Loucy (cell line): ENCODE data around the gene RAET1E.

Experiments used
- H2AFZ ChIP-seq: fragments of 200-600 bp; sonication (generic); 2 replicates; pipeline ENCODE4 v1.6.0; 2016; ENCODE audit warnings: antibody characterized with exemption, mild to moderate bottlenecking, low read length, moderate library complexity
- H3F3A ChIP-seq: fragments of 200-600 bp; 2 replicates; pipeline ENCODE4 v1.6.0; 2016; ENCODE audit warnings: antibody characterized with exemption, low read depth, mild to moderate bottlenecking
- H3K27me3 ChIP-seq: fragments of 200-600 bp; sonication (generic); 2 replicates; pipeline ENCODE4 v1.6.1; 2014; ENCODE audit warnings: low read length, mild to moderate bottlenecking; ENCODE audit not compliant: insufficient read depth, poor library complexity, severe bottlenecking
- H3K36me3 ChIP-seq: fragments of 200-600 bp; sonication (generic); 2 replicates; pipeline ENCODE4 v1.6.1; 2016; ENCODE audit warnings: low read length; ENCODE audit not compliant: insufficient read depth
- H3K4me1 ChIP-seq: fragments of 200-600 bp; sonication (generic); 2 replicates; pipeline ENCODE4 v1.5.1; 2014; ENCODE audit warnings: low read length, mild to moderate bottlenecking; ENCODE audit not compliant: insufficient read depth, poor library complexity, severe bottlenecking
- H3K4me2 ChIP-seq: fragments of 200-600 bp; sonication (generic); 2 replicates; pipeline ENCODE4 v1.6.0; 2014; ENCODE audit warnings: antibody characterized with exemption, low read length, low read depth, mild to moderate bottlenecking; ENCODE audit not compliant: poor library complexity, severe bottlenecking
- H3K4me3 ChIP-seq: fragments of 200-600 bp; sonication (generic); 2 replicates; pipeline ENCODE4 v1.5.1; 2014; ENCODE audit warnings: low read length, mild to moderate bottlenecking, mixed read lengths; ENCODE audit not compliant: poor library complexity, severe bottlenecking
- H3K79me2 ChIP-seq: fragments of 200-600 bp; sonication (generic); 2 replicates; pipeline ENCODE4 v1.6.1; 2014; ENCODE audit warnings: low read length; ENCODE audit not compliant: insufficient read depth
- H3K9ac ChIP-seq: fragments of 200-600 bp; sonication (generic); 2 replicates; pipeline ENCODE4 v1.6.0; 2014; ENCODE audit warnings: mild to moderate bottlenecking, low read depth, low read length, moderate library complexity; ENCODE audit not compliant: poor library complexity, severe bottlenecking
- H3K9me2 ChIP-seq: fragments of 200-600 bp; sonication (generic); replicated peaks from 2 replicates; pipeline ENCODE4 v1.6.1; 2016; ENCODE audit warnings: low read depth, low read length, mixed read lengths
- H3K9me3 ChIP-seq: fragments of 200-600 bp; sonication (generic); 2 replicates; pipeline ENCODE4 v1.6.1; 2014; ENCODE audit warnings: mild to moderate bottlenecking, antibody characterized with exemption, low read length, low read depth; ENCODE audit not compliant: insufficient read depth
- H4K20me1 ChIP-seq: fragments of 200-600 bp; sonication (generic); 2 replicates; pipeline ENCODE4 v1.6.0; 2014; ENCODE audit warnings: antibody characterized with exemption, low read length, mild to moderate bottlenecking; ENCODE audit not compliant: insufficient read depth, poor library complexity, severe bottlenecking
- EZH2phosphoT487 ChIP-seq: fragments of 200-600 bp; IDR thresholded peaks from 2 replicates; pipeline ENCODE4 v1.6.1; 2018; ENCODE audit warnings: antibody characterized with exemption, mild to moderate bottlenecking, moderate library complexity, borderline replicate concordance
- TF ChIP-seq, protein P1 (sequence below): fragments of 200-600 bp; sonication (generic); conservative IDR thresholded peaks from 2 replicates; pipeline ENCODE4 v1.5.1; 2014; ENCODE audit warnings: mild to moderate bottlenecking, antibody characterized with exemption, low read length

RAET1E gene

DNA sequence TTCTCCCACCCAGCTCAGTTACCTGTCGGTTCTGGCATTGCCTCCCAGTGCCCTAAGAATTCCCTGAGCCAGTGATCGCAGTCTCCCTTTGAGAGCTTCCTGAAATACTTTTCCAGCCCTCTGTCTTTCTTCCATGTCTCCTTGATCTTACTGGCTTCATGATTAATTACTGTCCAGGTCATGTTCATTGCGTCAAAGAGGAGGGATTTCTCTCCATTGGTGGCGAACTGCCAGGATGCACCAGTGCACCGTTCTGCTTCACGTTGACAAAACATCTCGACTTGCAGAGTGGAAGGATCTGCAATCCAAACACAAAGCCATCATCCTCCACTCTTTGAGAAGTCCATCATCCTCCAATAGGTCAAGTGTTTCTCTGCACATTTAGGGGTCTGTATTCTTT is 8.6 kb downstream of the RAET1E start:
- Histone ChIP-seq H3K27me3 (no peaks in the 10 kb centered on the region), H4K20me1 (no peaks in the 10 kb centered on the region), H3K36me3 (no peaks in the 10 kb centered on the region), H3K4me2 (no peak overlapping the region), H3K9ac (no peak overlapping the region), H3K79me2 (no peaks in the 10 kb centered on the region), H3K4me1 (peaks cover 30% of the 10 kb centered on the region), H2AFZ (no peak overlapping the region), H3F3A (no peaks in the 10 kb centered on the region), H3K4me3 (no peak overlapping the region), H3K9me3 (no peaks in the 10 kb centered on the region), H3K9me2 (no peaks in the 10 kb centered on the region)
- no peak for TF ChIP-seq EZH2phosphoT487
- TF ChIP-seq, protein P1, sequence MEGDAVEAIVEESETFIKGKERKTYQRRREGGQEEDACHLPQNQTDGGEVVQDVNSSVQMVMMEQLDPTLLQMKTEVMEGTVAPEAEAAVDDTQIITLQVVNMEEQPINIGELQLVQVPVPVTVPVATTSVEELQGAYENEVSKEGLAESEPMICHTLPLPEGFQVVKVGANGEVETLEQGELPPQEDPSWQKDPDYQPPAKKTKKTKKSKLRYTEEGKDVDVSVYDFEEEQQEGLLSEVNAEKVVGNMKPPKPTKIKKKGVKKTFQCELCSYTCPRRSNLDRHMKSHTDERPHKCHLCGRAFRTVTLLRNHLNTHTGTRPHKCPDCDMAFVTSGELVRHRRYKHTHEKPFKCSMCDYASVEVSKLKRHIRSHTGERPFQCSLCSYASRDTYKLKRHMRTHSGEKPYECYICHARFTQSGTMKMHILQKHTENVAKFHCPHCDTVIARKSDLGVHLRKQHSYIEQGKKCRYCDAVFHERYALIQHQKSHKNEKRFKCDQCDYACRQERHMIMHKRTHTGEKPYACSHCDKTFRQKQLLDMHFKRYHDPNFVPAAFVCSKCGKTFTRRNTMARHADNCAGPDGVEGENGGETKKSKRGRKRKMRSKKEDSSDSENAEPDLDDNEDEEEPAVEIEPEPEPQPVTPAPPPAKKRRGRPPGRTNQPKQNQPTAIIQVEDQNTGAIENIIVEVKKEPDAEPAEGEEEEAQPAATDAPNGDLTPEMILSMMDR: no peak

DNA sequence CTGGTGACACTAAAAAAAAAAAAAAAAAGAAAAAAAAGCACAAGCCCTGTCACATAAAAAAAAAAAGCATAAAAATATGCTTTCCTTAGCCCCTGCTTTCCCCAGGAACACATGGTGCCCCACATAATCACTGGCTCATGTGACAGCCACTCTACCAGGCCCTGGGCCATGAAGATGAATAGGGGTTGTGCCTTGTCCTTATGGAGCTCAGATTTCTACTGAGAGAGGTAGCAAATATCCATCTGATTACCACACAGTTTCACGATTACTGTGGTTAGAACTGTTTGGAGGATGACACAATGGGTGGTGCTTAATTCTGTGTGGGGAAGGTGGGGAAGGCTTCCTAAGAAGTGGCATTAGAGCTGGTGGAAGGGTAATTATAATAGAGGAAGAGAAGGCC is 9.3 kb downstream of the RAET1E start:
- Histone ChIP-seq H3K9me2 (no peaks in the 10 kb centered on the region), H3K79me2 (no peaks in the 10 kb centered on the region), H3F3A (no peaks in the 10 kb centered on the region), H3K9me3 (no peaks in the 10 kb centered on the region), H3K4me1 (peaks cover 30% of the 10 kb centered on the region), H3K4me2 (no peak overlapping the region), H2AFZ (no peak overlapping the region), H3K4me3 (no peak overlapping the region), H3K27me3 (no peaks in the 10 kb centered on the region), H3K36me3 (no peaks in the 10 kb centered on the region), H4K20me1 (no peaks in the 10 kb centered on the region), H3K9ac (no peak overlapping the region)
- TF ChIP-seq, protein P1: no peak
- no peak for TF ChIP-seq EZH2phosphoT487

DNA sequence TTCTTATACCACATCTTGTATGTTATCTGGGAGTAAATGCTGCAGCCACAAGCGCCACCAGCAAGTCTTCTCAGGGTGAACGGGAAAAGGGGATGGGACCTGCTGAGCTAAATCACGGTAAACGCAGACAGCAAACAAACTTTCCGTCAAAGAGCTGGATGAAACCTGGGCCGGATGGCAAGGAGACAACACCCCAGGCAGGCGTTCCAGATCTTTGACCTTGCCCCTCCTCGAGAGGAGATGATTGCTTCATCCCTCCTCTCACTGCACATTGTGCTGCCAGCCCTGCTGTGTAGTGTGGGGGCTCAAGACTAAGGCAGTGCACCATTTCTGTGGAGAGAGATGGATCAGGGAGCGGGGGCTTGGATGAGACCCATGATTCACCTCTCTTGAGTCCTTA is 9.8 kb downstream of the RAET1E start:
- Histone ChIP-seq H3K36me3 (no peaks in the 10 kb centered on the region), H3K9me3 (no peaks in the 10 kb centered on the region), H3K9me2 (no peaks in the 10 kb centered on the region), H2AFZ (no peak overlapping the region), H3K4me2 (no peak overlapping the region), H3K9ac (no peak overlapping the region), H3K4me1 (peaks cover 30% of the 10 kb centered on the region), H3K27me3 (no peaks in the 10 kb centered on the region), H3F3A (no peaks in the 10 kb centered on the region), H3K4me3 (no peak overlapping the region), H4K20me1 (no peaks in the 10 kb centered on the region), H3K79me2 (no peaks in the 10 kb centered on the region)
- TF ChIP-seq, protein P1: no peak
- TF ChIP-seq EZH2phosphoT487: no peak
